Neural progenitor cell (in vitro differentiated cells): ENCODE results near the gene SLC12A7. TPM values are rescaled to one million over a fixed set of nuclear protein-coding genes. Genes with fewer than 3 reads are reported as not detected.

ENCODE experiments used
- DNase-seq: peaks from one replicate; pipeline ENCODE4 v3.0.0-alpha.2; 2016; ENCODE audit warnings: low spot score
- H2AFZ ChIP-seq: fragments of 200-600 bp; sonication (generic); replicated peaks from 2 replicates; pipeline ENCODE4 v1.6.1; 2016; ENCODE audit warnings: antibody characterized with exemption
- H3F3A ChIP-seq: fragments of 200-600 bp; sonication (generic); 2 replicates; pipeline ENCODE4 v1.6.1; 2016; ENCODE audit warnings: antibody characterized with exemption, low read depth
- H3K27ac ChIP-seq: fragments of 200-600 bp; sonication (generic); 2 replicates; pipeline ENCODE4 v1.5.1; 2016; ENCODE audit warnings: mild to moderate bottlenecking
- H3K27me3 ChIP-seq: fragments of 200-600 bp; sonication (generic); 2 replicates; pipeline ENCODE4 v1.6.1; 2016; ENCODE audit warnings: mild to moderate bottlenecking, moderate library complexity
- H3K36me3 ChIP-seq: fragments of 200-600 bp; sonication (generic); 2 replicates; pipeline ENCODE4 v1.5.1; 2016
- H3K4me1 ChIP-seq: fragments of 200-600 bp; sonication (generic); 2 replicates; pipeline ENCODE4 v1.6.1; 2016; ENCODE audit warnings: mixed run types
- H3K4me2 ChIP-seq: fragments of 200-600 bp; sonication (generic); 2 replicates; pipeline ENCODE4 v1.6.1; 2016
- H3K4me3 ChIP-seq: fragments of 200-600 bp; sonication (generic); 2 replicates; pipeline ENCODE4 v1.5.1; 2016
- H3K79me2 ChIP-seq: fragments of 200-600 bp; sonication (generic); 2 replicates; pipeline ENCODE4 v1.6.1; 2016; ENCODE audit warnings: low read depth
- H3K9ac ChIP-seq: fragments of 200-600 bp; sonication (generic); 2 replicates; pipeline ENCODE4 v1.6.1; 2016
- H3K9me3 ChIP-seq: fragments of 200-600 bp; sonication (generic); 2 replicates; pipeline ENCODE4 v1.5.1; 2016; ENCODE audit warnings: low read depth
- H4K20me1 ChIP-seq: fragments of 200-600 bp; sonication (generic); 2 replicates; pipeline ENCODE4 v1.6.1; 2016; ENCODE audit warnings: low read depth
- H3K27ac Mint-ChIP-seq: 3 replicates; pipeline ENCODE4 v1.8.0; 2021; ENCODE audit warnings: mixed read lengths
- H3K27me3 Mint-ChIP-seq: 2 replicates; pipeline ENCODE4 v1.8.0; 2022; ENCODE audit warnings: low read depth, mild to moderate bottlenecking, inconsistent platforms, moderate library complexity, mixed read lengths; ENCODE audit not compliant: insufficient read depth
- H3K36me3 Mint-ChIP-seq: 3 replicates; pipeline ENCODE4 v1.8.0; 2021; ENCODE audit warnings: mixed read lengths
- H3K4me1 Mint-ChIP-seq: 3 replicates; pipeline ENCODE4 v1.8.0; 2021; ENCODE audit warnings: mixed read lengths
- H3K4me3 Mint-ChIP-seq: 3 replicates; pipeline ENCODE4 v1.8.0; 2021; ENCODE audit warnings: mild to moderate bottlenecking, moderate library complexity, mixed read lengths
- H3K9me3 Mint-ChIP-seq: 3 replicates; pipeline ENCODE4 v1.8.0; 2020; ENCODE audit warnings: mixed read lengths
- EZH2 ChIP-seq: fragments of 200-600 bp; sonication (generic); IDR thresholded peaks from 2 replicates; pipeline ENCODE4 v1.6.1; 2017; ENCODE audit warnings: antibody characterized with exemption, mild to moderate bottlenecking, moderate library complexity
- EZH2phosphoT487 ChIP-seq: fragments of 200-600 bp; sonication (generic); IDR thresholded peaks from 2 replicates; pipeline ENCODE4 v1.6.1; 2017; ENCODE audit warnings: antibody characterized with exemption
- total RNA-seq: library from RNA; depleted of rRNA; stranded (reverse); fragments of >200 nt; gene quantifications from 2 replicates; pipeline ENCODE4 v1.2.3, GENCODE V29; 2015; ENCODE audit warnings: low replicate concordance
- TF ChIP-seq, protein P1 (sequence below): fragments of 200-600 bp; sonication (generic); IDR thresholded peaks from 2 replicates; pipeline ENCODE4 v1.5.1; 2017; ENCODE audit warnings: antibody characterized with exemption, mild to moderate bottlenecking

Gene SLC12A7
- total RNA-seq, 1 donor from 2014 or later: 7.5 TPM

DNA sequence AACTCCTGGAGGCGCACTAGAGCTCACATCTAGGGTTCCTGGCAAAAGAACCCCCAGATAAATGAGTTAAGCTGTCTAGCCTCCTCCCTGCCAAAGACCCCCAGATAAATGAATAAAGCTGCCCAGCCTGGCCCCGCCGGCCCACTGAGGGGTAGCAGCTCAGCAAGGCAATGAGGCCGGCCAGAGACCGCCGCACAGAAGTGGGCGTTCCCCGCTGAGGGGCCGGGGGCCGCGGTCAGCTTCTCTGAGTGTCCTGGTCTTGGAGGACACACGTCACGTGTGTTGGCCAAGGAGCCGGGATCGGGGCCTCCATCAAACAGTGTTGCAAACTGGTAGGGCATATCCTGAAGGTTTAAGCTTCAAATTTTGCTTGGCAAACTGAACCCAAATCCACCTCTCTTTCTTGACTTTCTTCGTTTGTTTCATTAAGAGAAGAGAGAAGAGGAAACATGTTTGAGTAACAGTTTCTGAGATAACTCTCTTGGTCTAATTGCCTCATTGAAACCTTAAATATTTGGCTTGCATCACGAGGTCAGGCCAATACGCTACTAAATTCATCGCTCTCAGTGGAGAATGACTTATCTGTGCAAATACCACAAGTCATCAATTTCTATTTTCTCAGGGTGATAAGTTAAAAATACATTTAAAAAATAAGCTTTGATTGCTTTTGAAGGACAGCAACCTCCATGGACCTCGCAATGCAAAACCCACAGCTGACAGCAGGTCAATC is 11.7 kb upstream of the SLC12A7 start:
- peaks cover 5% of the 10 kb centered on the region for H3K9me3 Mint-ChIP-seq
- Histone ChIP-seq H4K20me1 (no peaks in the 10 kb centered on the region), H3K27ac (no peak overlapping the region), H3K36me3 (no peaks in the 10 kb centered on the region), H3K4me1 (peaks cover 5% of the 10 kb centered on the region), H3F3A (no peaks in the 10 kb centered on the region), H3K9ac (no peak overlapping the region), H3K9me3 (no peaks in the 10 kb centered on the region), H3K4me2 (no peak overlapping the region), H2AFZ (no peak overlapping the region), H3K27me3 (no peaks in the 10 kb centered on the region), H3K4me3 (no peak overlapping the region), H3K79me2 (no peaks in the 10 kb centered on the region)
- no peak for DNase-seq
- H3K27ac Mint-ChIP-seq: no peak overlapping the region
- H3K27me3 Mint-ChIP-seq: peaks cover 4% of the 10 kb centered on the region
- TF ChIP-seq EZH2: no peak
- no peak for TF ChIP-seq EZH2phosphoT487
- TF ChIP-seq, protein P1, sequence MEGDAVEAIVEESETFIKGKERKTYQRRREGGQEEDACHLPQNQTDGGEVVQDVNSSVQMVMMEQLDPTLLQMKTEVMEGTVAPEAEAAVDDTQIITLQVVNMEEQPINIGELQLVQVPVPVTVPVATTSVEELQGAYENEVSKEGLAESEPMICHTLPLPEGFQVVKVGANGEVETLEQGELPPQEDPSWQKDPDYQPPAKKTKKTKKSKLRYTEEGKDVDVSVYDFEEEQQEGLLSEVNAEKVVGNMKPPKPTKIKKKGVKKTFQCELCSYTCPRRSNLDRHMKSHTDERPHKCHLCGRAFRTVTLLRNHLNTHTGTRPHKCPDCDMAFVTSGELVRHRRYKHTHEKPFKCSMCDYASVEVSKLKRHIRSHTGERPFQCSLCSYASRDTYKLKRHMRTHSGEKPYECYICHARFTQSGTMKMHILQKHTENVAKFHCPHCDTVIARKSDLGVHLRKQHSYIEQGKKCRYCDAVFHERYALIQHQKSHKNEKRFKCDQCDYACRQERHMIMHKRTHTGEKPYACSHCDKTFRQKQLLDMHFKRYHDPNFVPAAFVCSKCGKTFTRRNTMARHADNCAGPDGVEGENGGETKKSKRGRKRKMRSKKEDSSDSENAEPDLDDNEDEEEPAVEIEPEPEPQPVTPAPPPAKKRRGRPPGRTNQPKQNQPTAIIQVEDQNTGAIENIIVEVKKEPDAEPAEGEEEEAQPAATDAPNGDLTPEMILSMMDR: no peak
- no peak overlapping the region for H3K4me3 Mint-ChIP-seq
- H3K4me1 Mint-ChIP-seq: no peaks in the 10 kb centered on the region
- no peaks in the 10 kb centered on the region for H3K36me3 Mint-ChIP-seq

DNA sequence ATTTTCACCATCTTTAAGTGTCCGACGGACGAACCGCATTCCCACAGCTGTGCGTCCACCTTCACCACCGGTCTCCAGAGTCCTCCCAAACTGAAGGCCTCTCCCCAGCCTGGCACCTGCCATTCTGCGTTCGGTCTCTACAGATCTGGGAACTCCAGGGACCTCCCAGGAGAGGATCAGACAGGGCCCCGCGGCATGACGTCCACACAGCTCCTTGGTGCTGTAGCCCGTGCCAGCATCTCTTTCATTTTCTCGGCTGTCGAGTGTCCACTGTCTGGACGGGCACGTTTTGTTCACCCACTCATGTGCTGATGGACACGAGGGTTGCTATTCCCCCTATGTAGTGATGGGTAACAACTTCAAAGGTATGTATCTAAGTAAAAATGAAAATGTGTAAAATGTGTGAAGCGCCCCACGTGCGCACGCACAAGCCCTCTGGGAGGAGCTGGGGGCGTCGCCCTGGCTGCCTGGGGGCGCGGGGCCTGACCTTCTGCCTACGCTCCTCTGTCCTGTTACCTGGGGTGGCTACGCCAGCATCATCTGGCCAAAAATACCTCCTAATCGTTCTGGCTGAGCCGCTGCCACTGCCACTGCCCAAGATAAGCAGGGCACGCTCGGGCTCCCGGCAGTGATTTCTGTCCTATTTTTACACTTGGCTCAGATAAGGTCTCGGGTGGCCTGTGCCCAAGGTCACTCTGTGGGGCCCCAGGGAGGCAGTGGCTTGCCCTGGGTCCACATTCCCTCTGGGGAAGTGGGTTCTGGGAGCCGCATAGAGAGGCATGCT is 10.8 kb upstream of the SLC12A7 start:
- H3K27ac Mint-ChIP-seq: no peak overlapping the region
- Histone ChIP-seq H3K79me2 (no peaks in the 10 kb centered on the region), H2AFZ (no peak overlapping the region), H3K27ac (no peak overlapping the region), H3K4me1 (peaks cover 12% of the 10 kb centered on the region), H3K9me3 (no peaks in the 10 kb centered on the region), H3K4me3 (no peak overlapping the region), H4K20me1 (no peaks in the 10 kb centered on the region), H3F3A (no peaks in the 10 kb centered on the region), H3K27me3 (no peaks in the 10 kb centered on the region), H3K4me2 (no peak overlapping the region), H3K9ac (no peak overlapping the region), H3K36me3 (no peaks in the 10 kb centered on the region)
- peaks cover 5% of the 10 kb centered on the region for H3K9me3 Mint-ChIP-seq
- peaks cover 4% of the 10 kb centered on the region for H3K27me3 Mint-ChIP-seq
- no peaks in the 10 kb centered on the region for H3K36me3 Mint-ChIP-seq
- H3K4me3 Mint-ChIP-seq: no peak overlapping the region
- H3K4me1 Mint-ChIP-seq: peaks cover 4% of the 10 kb centered on the region
- DNase-seq: no peak
- TF ChIP-seq EZH2 (no peak), EZH2phosphoT487 (no peak)
- TF ChIP-seq, protein P1: no peak

DNA sequence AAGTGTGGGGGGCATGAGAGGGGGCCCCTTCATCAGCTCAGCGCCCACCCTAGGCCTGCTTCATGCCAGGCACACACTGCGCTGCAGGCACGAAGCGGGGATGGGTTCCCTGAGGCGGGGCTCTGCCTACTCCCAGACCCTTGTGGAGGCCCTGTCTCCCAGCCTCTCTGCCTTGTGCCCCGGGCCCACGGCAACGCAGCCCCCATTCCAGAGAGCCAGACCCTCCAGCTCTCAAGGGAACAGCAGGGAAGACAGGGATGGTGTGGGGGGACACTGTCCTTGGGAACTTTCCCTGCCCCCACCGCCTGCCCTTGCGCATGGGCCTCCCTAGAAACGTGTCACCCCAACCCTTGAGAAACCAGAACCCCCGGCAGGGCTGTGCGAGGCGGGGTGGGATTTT is 10.0 kb upstream of the SLC12A7 start:
- peaks cover 4% of the 10 kb centered on the region for H3K27me3 Mint-ChIP-seq
- no peaks in the 10 kb centered on the region for H4K20me1 ChIP-seq
- no peak overlapping the region for H3K4me3 ChIP-seq
- H3K9ac ChIP-seq: no peak overlapping the region
- TF ChIP-seq EZH2phosphoT487: no peak
- TF ChIP-seq, protein P1: no peak
- no peak for TF ChIP-seq EZH2
- H3K27ac ChIP-seq: no peak overlapping the region
- H3K4me1 Mint-ChIP-seq: peaks cover 10% of the 10 kb centered on the region
- peaks cover 17% of the 10 kb centered on the region for H3K4me1 ChIP-seq
- H3K9me3 Mint-ChIP-seq: peaks cover 5% of the 10 kb centered on the region
- H3K79me2 ChIP-seq: no peaks in the 10 kb centered on the region
- H3K27ac Mint-ChIP-seq: no peak overlapping the region
- H2AFZ ChIP-seq: no peak overlapping the region
- no peaks in the 10 kb centered on the region for H3K36me3 ChIP-seq
- no peaks in the 10 kb centered on the region for H3K36me3 Mint-ChIP-seq
- no peaks in the 10 kb centered on the region for H3K27me3 ChIP-seq
- no peaks in the 10 kb centered on the region for H3F3A ChIP-seq
- H3K9me3 ChIP-seq: no peaks in the 10 kb centered on the region
- no peak overlapping the region for H3K4me3 Mint-ChIP-seq
- DNase-seq: no peak
- no peak overlapping the region for H3K4me2 ChIP-seq
